Endothelial cell of umbilical vein (primary cell): ENCODE measurements around the gene GRIK3. TPM values are rescaled to one million over a fixed set of nuclear protein-coding genes. Genes with fewer than 3 reads are reported as not detected.

Experiments
- BruUV-seq: library from RNA; stranded (reverse); fragments of 400-500 nt; replicated peaks from 2 replicates; lab custom pipeline; 2021; lab: Mats Ljungman, UMichigan
- CTCF ChIA-PET: fragments of 300-600, 350-600 bp; sonication (Branson Sonifier 250); formaldehyde crosslinking; loops from one replicate; lab custom pipeline; 2021; ENCODE audit warnings: antibody characterized with exemption, inconsistent platforms; lab: Charles Lee
- POLR2A ChIA-PET: fragments of 300-600, 350-600 bp; sonication (Branson Sonifier 250); formaldehyde crosslinking; loops from one replicate; lab custom pipeline; 2021; ENCODE audit warnings: antibody characterized with exemption, inconsistent platforms; lab: Charles Lee
- DNase-seq: peaks from one replicate; pipeline ENCODE4 v3.0.0-alpha.2; 2011; ENCODE audit warnings: low read depth, low spot score
- FAIRE-seq: peaks from 2 replicates; lab custom pipeline; 2011; peaks lifted over from hg19 to GRCh38; lab: Jason Lieb, UNC
- H2AFZ ChIP-seq: 2 replicates; pipeline ENCODE4 v1.6.0; 2012; ENCODE audit warnings: low read depth, low read length, control low read depth, inconsistent platforms
- H3K27ac ChIP-seq: 2 replicates; pipeline ENCODE4 v1.5.1; 2011; ENCODE audit warnings: low read depth, mild to moderate bottlenecking, control low read depth, low read length, moderate library complexity; ENCODE audit not compliant: insufficient read depth
- H3K27me3 ChIP-seq, 2 experiments: 2 replicates each; pipeline versions ENCODE4 v1.6.0 to v1.6.1; 2011; ENCODE audit warnings: low read length in 2 of 2, mixed read lengths in 1 of 2; ENCODE audit not compliant: control insufficient read depth in 2 of 2, insufficient read depth in 2 of 2
- H3K36me3 ChIP-seq, 2 experiments: 2 replicates in 1 of 2; 3 replicates in 1 of 2; pipeline ENCODE4 v1.5.1; 2011; ENCODE audit warnings: low read length in 2 of 2, mild to moderate bottlenecking in 1 of 2, moderate library complexity in 1 of 2; ENCODE audit not compliant: control insufficient read depth in 2 of 2, insufficient read depth in 2 of 2; ENCODE audit errors: extremely low read depth in 1 of 2
- H3K4me1 ChIP-seq: 3 replicates; pipeline ENCODE4 v1.5.1; 2011; ENCODE audit warnings: mild to moderate bottlenecking, low read length; ENCODE audit not compliant: control insufficient read depth, insufficient read depth; ENCODE audit errors: extremely low read depth
- H3K4me2 ChIP-seq: 2 replicates; pipeline ENCODE4 v1.6.1; 2011; ENCODE audit warnings: low read length, control low read depth, mixed read lengths; ENCODE audit not compliant: insufficient read depth
- H3K4me3 ChIP-seq, 3 experiments: fragments of 200-600 bp in 1 of 3; sonication (generic), shearing (Covaris generic) in 1 of 3; replicated peaks in 1 of 3; 2 replicates each; pipeline ENCODE4 v1.5.1; 2011 to 2016; ENCODE audit warnings: control low read depth in 3 of 3, low read length in 3 of 3, mild to moderate bottlenecking in 2 of 3, inconsistent platforms in 1 of 3, low read depth in 1 of 3, moderate library complexity in 1 of 3; ENCODE audit not compliant: insufficient read depth in 1 of 3
- H3K79me2 ChIP-seq: 2 replicates; pipeline ENCODE4 v1.6.0; 2012; ENCODE audit warnings: low read length, inconsistent platforms; ENCODE audit not compliant: control insufficient read depth, insufficient read depth
- H3K9ac ChIP-seq: replicated peaks from 2 replicates; pipeline ENCODE3; 2011; ENCODE audit warnings: low read length, control low read depth; ENCODE audit not compliant: insufficient read depth; ENCODE audit errors: extremely low read depth
- H3K9me1 ChIP-seq: replicated peaks from 3 replicates; pipeline ENCODE4 v1.6.0; 2011; ENCODE audit warnings: mild to moderate bottlenecking, low read length; ENCODE audit not compliant: control insufficient read depth, insufficient read depth; ENCODE audit errors: extremely low read depth
- H3K9me3 ChIP-seq: replicated peaks from 2 replicates; pipeline ENCODE4 v1.5.1; 2012; ENCODE audit warnings: low read length, inconsistent platforms; ENCODE audit not compliant: control insufficient read depth, insufficient read depth
- H4K20me1 ChIP-seq: replicated peaks from 2 replicates; pipeline ENCODE3; 2011; ENCODE audit warnings: mild to moderate bottlenecking, low read length; ENCODE audit not compliant: control insufficient read depth, insufficient read depth; ENCODE audit errors: extremely low read depth
- CTCF ChIP-seq, 2 donors: IDR thresholded peaks; 1 replicate in 1 of 2; 2 replicates in 1 of 2; pipeline ENCODE4 v1.5.1; 2011; ENCODE audit warnings: low read length in 2 of 2, mild to moderate bottlenecking in 2 of 2, moderate library complexity in 2 of 2, control low read depth in 1 of 2, inconsistent platforms in 1 of 2, low read depth in 1 of 2; ENCODE audit not compliant: insufficient read depth in 1 of 2; ENCODE audit errors: extremely low read depth in 1 of 2
- EZH2 ChIP-seq: IDR thresholded peaks from 2 replicates; pipeline ENCODE4 v1.6.1; 2012; ENCODE audit warnings: borderline replicate concordance, low read depth, mild to moderate bottlenecking, moderate library complexity, low read length, inconsistent platforms; ENCODE audit not compliant: severe bottlenecking
- FOS ChIP-seq: IDR thresholded peaks from 2 replicates; pipeline ENCODE4 v1.6.1; 2011; ENCODE audit warnings: mild to moderate bottlenecking, low read length, moderate library complexity, borderline replicate concordance; ENCODE audit not compliant: insufficient read depth
- GATA2 ChIP-seq: IDR thresholded peaks from 2 replicates; pipeline ENCODE4 v1.7.0; 2011; ENCODE audit warnings: low read depth, mild to moderate bottlenecking, moderate library complexity, mixed read lengths, low read length; ENCODE audit not compliant: insufficient read length, insufficient read depth
- JUN ChIP-seq: IDR thresholded peaks from 2 replicates; pipeline ENCODE4 v1.6.1; 2011; ENCODE audit warnings: borderline replicate concordance, low read depth; ENCODE audit not compliant: insufficient read length, insufficient read depth
- MAX ChIP-seq: IDR thresholded peaks from 2 replicates; pipeline ENCODE4 v1.6.1; 2011; ENCODE audit not compliant: insufficient read depth, insufficient read length
- MYC ChIP-seq: IDR thresholded peaks from one replicate; pipeline ENCODE4 v1.6.1; 2011; ENCODE audit warnings: mild to moderate bottlenecking, low read depth, low read length
- POLR2A ChIP-seq: IDR thresholded peaks from 2 replicates; pipeline ENCODE4 v1.6.1; 2012; ENCODE audit warnings: low read depth, mild to moderate bottlenecking, control low read depth, low read length
- POLR2AphosphoS5 ChIP-seq: IDR thresholded peaks from 2 replicates; pipeline ENCODE4 v1.6.1; 2012; ENCODE audit warnings: low read depth, mild to moderate bottlenecking, control low read depth, low read length, moderate library complexity; ENCODE audit not compliant: insufficient read depth
- dilution Hi-C: fragments of 300-500 bp; cut with MboI; formaldehyde crosslinking; loops from one replicate; pipeline ENCODE4 v1.15.0; 2019; ENCODE audit warnings: low sequenced_read_pairs; ENCODE audit not compliant: extremely low pct_ligation_motif_present
- intact Hi-C: fragments of 100-400 bp; cut with micrococcal nuclease; formaldehyde crosslinking; loops from one replicate; pipeline ENCODE4 v1.10.0; 2022
- polyA plus RNA-seq, 4 experiments: library from polyadenylated mRNA; depleted of rRNA in 3 of 4; stranded (reverse) in 3 of 4; unstranded in 1 of 4; fragments of >200 nt; gene quantifications; 2 replicates each; pipeline versions ENCODE4 v1.2.1 to v1.2.3, GENCODE V29; 2011 to 2012; ENCODE audit warnings: missing spikeins in 1 of 4
- total RNA-seq: library from RNA; stranded (reverse); gene quantifications from 2 replicates; pipeline ENCODE4 v1.2.3, GENCODE V29; 2021

GRIK3 gene
- total and polyA plus RNA-seq, 2 donors (not counting 3 experiments of a cell fraction or from before 2014, with no cell fraction given), result not detected

GRCh38 chr1:36942148-36942547, 92.2 kb downstream of the GRIK3 start:
- FAIRE-seq (no peak), DNase-seq (no peak)
- TF ChIP-seq FOS, result no peak
- TF ChIP-seq POLR2A, result no peak
- no peak for TF ChIP-seq GATA2
- TF ChIP-seq JUN, result no peak
- TF ChIP-seq MAX, result no peak
- TF ChIP-seq EZH2, result no peak
- no peak for TF ChIP-seq MYC
- no peak for TF ChIP-seq POLR2AphosphoS5
- TF ChIP-seq CTCF (IDR thresholded peaks at IDR 0.05; ENCODE audit: extremely low read depth in 1 of 2, insufficient read depth in 1 of 2, low read depth in 1 of 2, low read length in 2 of 2), result no peak
- Histone ChIP-seq H3K4me3 (no peak overlapping the region), H3K9me3 (no peaks in the 10 kb centered on the region), H2AFZ (no peak overlapping the region), H3K9ac (no peak overlapping the region), H3K27me3 (no peaks in the 10 kb centered on the region), H3K9me1 (no peaks in the 10 kb centered on the region), H3K79me2 (no peaks in the 10 kb centered on the region), H3K27ac (no peak overlapping the region), H3K36me3 (no peaks in the 10 kb centered on the region), H3K4me2 (no peak overlapping the region), H4K20me1 (no peaks in the 10 kb centered on the region), H3K4me1 (no peaks in the 10 kb centered on the region)
- ChIA-PET CTCF (no interaction called here), POLR2A (no interaction called here)
- BruUV-seq, result no TSS peak
- dilution Hi-C loops, result no loop called here
- intact Hi-C loops, result no loop called here
